HepG2 (cell line): Measurements from ENCODE around the gene RCCD1. TPM values are rescaled to one million over a fixed set of nuclear protein-coding genes. Genes with fewer than 3 reads are reported as not detected.
A peak's percentile ranks its signal among the peaks of the same experiment; 100 is the strongest.

Source experiments
- CBX2 ChIP-seq, 2 experiments: fragments of 200-600 bp in 1 of 2; sonication (generic); formaldehyde crosslinking in 1 of 2; IDR thresholded peaks; 2 replicates each; pipeline versions ENCODE4 v1.7.0 to v1.8.1; 2018 to 2022; ENCODE audit warnings: low read depth in 2 of 2, low read length in 1 of 2, mild to moderate bottlenecking in 1 of 2, missing genetic modification reagents in 1 of 2
- CHCHD3 ChIP-seq: sonication (generic); formaldehyde crosslinking; IDR thresholded peaks from 2 replicates; pipeline ENCODE4 v1.8.0; 2022; ENCODE audit warnings: mild to moderate bottlenecking, missing genetic modification reagents, moderate library complexity
- ETV6 ChIP-seq: sonication (generic); formaldehyde crosslinking; conservative IDR thresholded peaks from 2 replicates; pipeline ENCODE4 v1.4.0; 2020; ENCODE audit warnings: missing genetic modification reagents
- KIAA2018 ChIP-seq: sonication (generic); formaldehyde crosslinking; IDR thresholded peaks from 2 replicates; pipeline ENCODE4 v1.5.0; 2020; ENCODE audit warnings: mild to moderate bottlenecking, missing genetic modification reagents, borderline replicate concordance
- NFYC ChIP-seq: IDR thresholded peaks from 2 replicates; pipeline ENCODE4 v1.6.1; 2016; ENCODE audit warnings: missing genetic modification reagents, missing compliant biosample characterization
- PRDM4 ChIP-seq: sonication (generic); formaldehyde crosslinking; IDR thresholded peaks from 2 replicates; pipeline ENCODE4 v1.9.0; 2021; ENCODE audit warnings: missing genetic modification reagents, borderline replicate concordance
- SOX13 ChIP-seq, 3 experiments: fragments of 450-650 bp in 1 of 3; sonication (generic) in 1 of 3; formaldehyde crosslinking in 1 of 3; IDR thresholded peaks in 2 of 3; conservative IDR thresholded peaks in 1 of 3; 2 replicates each; pipeline versions ENCODE4 v1.5.0 to v1.6.1; 2016 to 2020; ENCODE audit warnings: antibody characterized with exemption in 1 of 3, mild to moderate bottlenecking in 1 of 3, missing compliant biosample characterization in 1 of 3, missing genetic modification reagents in 1 of 3, moderate library complexity in 1 of 3
- ZFP41 ChIP-seq: sonication (generic); formaldehyde crosslinking; IDR thresholded peaks from 2 replicates; pipeline ENCODE4 v1.4.0; 2020; ENCODE audit warnings: mild to moderate bottlenecking, missing genetic modification reagents, borderline replicate concordance
- ZNF33B ChIP-seq: sonication (generic); formaldehyde crosslinking; IDR thresholded peaks from 2 replicates; pipeline ENCODE4 v1.5.1; 2020; ENCODE audit warnings: mild to moderate bottlenecking, missing genetic modification reagents
- ZNF451 ChIP-seq: sonication (generic); formaldehyde crosslinking; IDR thresholded peaks from 2 replicates; pipeline ENCODE4 v1.5.0; 2020; ENCODE audit warnings: mild to moderate bottlenecking, missing genetic modification reagents
- ZSCAN12 ChIP-seq: sonication (generic); formaldehyde crosslinking; IDR thresholded peaks from 2 replicates; pipeline ENCODE4 v1.9.0; 2021; ENCODE audit warnings: mild to moderate bottlenecking, missing genetic modification reagents
- ZXDC ChIP-seq: sonication (generic); formaldehyde crosslinking; IDR thresholded peaks from 2 replicates; pipeline ENCODE4 v1.5.0; 2020; ENCODE audit warnings: mild to moderate bottlenecking, missing genetic modification reagents
- polyA plus RNA-seq, 8 experiments: library from polyadenylated mRNA; depleted of rRNA in 3 of 8; stranded (reverse) in 7 of 8; unstranded in 1 of 8; fragments of >200 nt; fragmentation: Illumina TruSeq in 4 of 8; extraction: Trizol in 4 of 8; gene quantifications; 2 replicates each; pipeline versions ENCODE4 v1.2.1 to v1.2.3, GENCODE V29; 2011 to 2016; ENCODE audit warnings: low read depth in 4 of 8, missing spikeins in 1 of 8, mixed read lengths in 1 of 8; ENCODE audit not compliant: insufficient read depth in 1 of 8
- total RNA-seq, 5 experiments: library from RNA; depleted of rRNA; stranded (reverse); fragments of >200 nt; fragmentation: Illumina TruSeq; extraction: Trizol; gene quantifications; 2 replicates each; pipeline ENCODE4 v1.2.3, GENCODE V29; 2016; ENCODE audit warnings: low read depth in 1 of 5

Gene RCCD1
- total and polyA plus RNA-seq, 2 of the 13 experiments (the other 11 are each of a cell fraction or from before 2014, with no cell fraction given), result 14.1 to 15.1 TPM

- TF ChIP-seq ZSCAN12 (CRISPR knock-in tag) (no peak), CBX2 (IDR thresholded peaks at IDR 0.05; ENCODE audit: low read depth, low read length) (no peak), CBX2 (CRISPR knock-in tag; IDR thresholded peaks at IDR 0.05; ENCODE audit: low read depth) (no peak), ZFP41 (CRISPR knock-in tag) (no peak), KIAA2018 (no peak), PRDM4 (CRISPR knock-in tag) (no peak), SOX13 (IDR thresholded peaks at IDR 0.05) (no peak), SOX13 (CRISPR knock-in tag; conservative IDR thresholded peaks at IDR 0.05 in 1 of 2, IDR thresholded peaks at IDR 0.05 in 1 of 2) (peak in 1 of 2 experiments; percentile 48; a peak in 2 of 4 replicates), ZXDC (CRISPR knock-in tag) (peak; percentile 86), NFYC (CRISPR knock-in tag) (no peak), CHCHD3 (CRISPR knock-in tag) (peak; percentile 5; the same call in 1 of the 2 replicates), ETV6 (CRISPR knock-in tag) (no peak), ZNF33B (CRISPR knock-in tag) (no peak), ZNF451 (CRISPR knock-in tag) (0 out of 2 replicates have a peak, but pooled peaks have one; percentile 28)
Observed at GRCh38 chr15:90931828-90932659, 22.6 kb upstream of the RCCD1 start, which contains the start of gene HDDC3 (continued).
